ENCODE measurements around the gene CDON.

CDON gene

DNA sequence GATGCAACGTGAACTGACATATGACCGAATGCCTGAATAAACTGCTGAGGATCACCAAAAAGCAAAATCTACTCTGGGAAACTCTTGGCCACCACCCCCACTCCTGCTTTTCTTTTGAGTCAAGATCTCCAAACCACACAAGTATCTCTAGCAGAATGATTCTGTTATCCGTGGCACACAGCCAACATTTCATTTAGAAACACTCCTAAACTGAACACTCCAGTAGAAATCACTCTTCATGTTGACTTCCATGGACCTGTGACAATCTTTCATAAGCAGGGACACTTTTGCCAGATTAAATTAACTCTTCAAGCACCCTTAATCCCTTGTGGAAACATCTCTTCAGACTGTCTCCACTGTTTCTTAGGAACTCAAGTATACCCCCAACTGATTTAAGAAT, 72.4 kb downstream of the CDON start:
- TF ChIP-seq EGR1 (IDR thresholded peaks at IDR 0.05) = no peak
- TF ChIP-seq CREB1 (IDR thresholded peaks at IDR 0.05; ENCODE audit: low read depth) = no peak
- TF ChIP-seq USF1 (IDR thresholded peaks at IDR 0.05) = no peak
- TF ChIP-seq YY1 (IDR thresholded peaks at IDR 0.05; ENCODE audit: low read depth) = no peak
- no peak for TF ChIP-seq TAF1 (IDR thresholded peaks at IDR 0.05; ENCODE audit: low read depth)
- no peak for TF ChIP-seq RAD21 (IDR thresholded peaks at IDR 0.05; ENCODE audit: low read depth)
- TF ChIP-seq EP300 (IDR thresholded peaks at IDR 0.05; ENCODE audit: borderline replicate concordance) = no peak
- TF ChIP-seq MAX (IDR thresholded peaks at IDR 0.05) = no peak
- TF ChIP-seq CEBPB (IDR thresholded peaks at IDR 0.05) = no peak
- TF ChIP-seq ZBTB7A (IDR thresholded peaks at IDR 0.05; ENCODE audit: low read depth) = no peak
- TF ChIP-seq NFIC (IDR thresholded peaks at IDR 0.05) = no peak
- no peak for TF ChIP-seq REST (IDR thresholded peaks at IDR 0.05; ENCODE audit: low read depth)
- no peak for TF ChIP-seq TCF12 (IDR thresholded peaks at IDR 0.05; ENCODE audit: low read depth)
- TF ChIP-seq TEAD4 (IDR thresholded peaks at IDR 0.05) = no peak

GRCh38 chr11:125987066-125987641, 75.5 kb downstream of the CDON start:
- TF ChIP-seq EP300 (IDR thresholded peaks at IDR 0.05; ENCODE audit: borderline replicate concordance) (no peak), CEBPB (IDR thresholded peaks at IDR 0.05) (no peak), RAD21 (IDR thresholded peaks at IDR 0.05; ENCODE audit: low read depth) (no peak), TAF1 (IDR thresholded peaks at IDR 0.05; ENCODE audit: low read depth) (no peak), EGR1 (IDR thresholded peaks at IDR 0.05) (no peak), ZBTB7A (IDR thresholded peaks at IDR 0.05; ENCODE audit: low read depth) (no peak), REST (IDR thresholded peaks at IDR 0.05; ENCODE audit: low read depth) (no peak), FOXM1 (IDR thresholded peaks at IDR 0.05; ENCODE audit: borderline replicate concordance, low read depth) (no peak), TCF12 (IDR thresholded peaks at IDR 0.05; ENCODE audit: low read depth) (no peak), YY1 (IDR thresholded peaks at IDR 0.05; ENCODE audit: low read depth) (no peak), TEAD4 (IDR thresholded peaks at IDR 0.05) (no peak), NFIC (IDR thresholded peaks at IDR 0.05) (no peak), USF1 (IDR thresholded peaks at IDR 0.05) (no peak), MAX (IDR thresholded peaks at IDR 0.05) (no peak), CREB1 (IDR thresholded peaks at IDR 0.05; ENCODE audit: low read depth) (no peak)

GRCh38 chr11:125982348-125982730, 80.3 kb downstream of the CDON start:
- TF ChIP-seq MAX (IDR thresholded peaks at IDR 0.05) = no peak
- no peak for TF ChIP-seq RAD21 (IDR thresholded peaks at IDR 0.05; ENCODE audit: low read depth)
- TF ChIP-seq TCF12 (IDR thresholded peaks at IDR 0.05; ENCODE audit: low read depth) = no peak

DNA sequence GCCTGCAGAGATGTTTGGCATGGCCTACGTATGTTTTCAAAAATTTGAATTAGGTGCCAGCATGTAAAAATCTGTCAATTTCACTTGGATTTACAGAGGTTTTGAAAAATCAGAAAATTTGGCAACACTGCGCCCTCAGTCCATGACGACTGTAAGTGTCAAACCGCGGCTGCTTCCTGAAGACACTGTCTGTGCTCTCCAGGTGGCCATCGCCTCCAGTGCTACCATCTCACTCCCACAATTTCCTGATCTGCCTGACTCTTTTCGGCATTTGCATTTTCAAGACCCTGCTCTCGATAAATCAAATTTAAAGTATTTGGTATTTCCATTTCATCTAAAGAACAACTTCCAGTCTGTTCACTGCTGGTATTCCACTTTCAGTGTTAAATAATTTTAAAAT, 82.2 kb downstream of the CDON start:
- TF ChIP-seq EP300 (IDR thresholded peaks at IDR 0.05; ENCODE audit: borderline replicate concordance) = no peak
- TF ChIP-seq EGR1 (IDR thresholded peaks at IDR 0.05) = no peak

GRCh38 chr11:125979511-125979910, 83.2 kb downstream of the CDON start:
- TF ChIP-seq USF1 (IDR thresholded peaks at IDR 0.05) (no peak), REST (IDR thresholded peaks at IDR 0.05; ENCODE audit: low read depth) (no peak), FOXM1 (IDR thresholded peaks at IDR 0.05; ENCODE audit: borderline replicate concordance, low read depth) (no peak), NFIC (IDR thresholded peaks at IDR 0.05) (no peak), CREB1 (IDR thresholded peaks at IDR 0.05; ENCODE audit: low read depth) (no peak), TEAD4 (IDR thresholded peaks at IDR 0.05) (no peak), EP300 (IDR thresholded peaks at IDR 0.05; ENCODE audit: borderline replicate concordance) (no peak), CEBPB (IDR thresholded peaks at IDR 0.05) (no peak), EGR1 (IDR thresholded peaks at IDR 0.05) (no peak), TAF1 (IDR thresholded peaks at IDR 0.05; ENCODE audit: low read depth) (no peak), MAX (IDR thresholded peaks at IDR 0.05) (no peak), RAD21 (IDR thresholded peaks at IDR 0.05; ENCODE audit: low read depth) (no peak), YY1 (IDR thresholded peaks at IDR 0.05; ENCODE audit: low read depth) (no peak), ZBTB7A (IDR thresholded peaks at IDR 0.05; ENCODE audit: low read depth) (no peak), TCF12 (IDR thresholded peaks at IDR 0.05; ENCODE audit: low read depth) (no peak)

Measured in Ishikawa (cell line).